Endodermal cell (in vitro differentiated cells): ENCODE data around the gene SELENOO. TPM values are rescaled to one million over a fixed set of nuclear protein-coding genes. Genes with fewer than 3 reads are reported as not detected.
A peak's percentile ranks its signal among the peaks of the same experiment; 100 is the strongest.

ENCODE experiments used
- DNase-seq: peaks from one replicate; pipeline ENCODE4 v3.0.0-alpha.2; 2017
- H3K27ac ChIP-seq: 2 replicates; pipeline ENCODE4 v1.5.1; 2013; ENCODE audit warnings: mild to moderate bottlenecking, low read depth, low read length, moderate library complexity
- H3K27me3 ChIP-seq: 2 replicates; pipeline ENCODE4 v1.6.1; 2013; ENCODE audit warnings: mild to moderate bottlenecking, low read length, moderate library complexity; ENCODE audit not compliant: insufficient read depth, control insufficient read depth, poor library complexity, severe bottlenecking
- H3K36me3 ChIP-seq: 2 replicates; pipeline ENCODE4 v1.7.0; 2013; ENCODE audit warnings: mild to moderate bottlenecking, low read length, moderate library complexity; ENCODE audit not compliant: control insufficient read depth, insufficient read depth
- H3K4me1 ChIP-seq: one replicate; pipeline ENCODE4 v1.7.0; 2013; ENCODE audit warnings: low read length; ENCODE audit not compliant: control insufficient read depth, insufficient read depth
- H3K4me3 ChIP-seq: 2 replicates; pipeline ENCODE4 v1.5.1; 2013; ENCODE audit warnings: mild to moderate bottlenecking, low read length, moderate library complexity
- H3K9ac ChIP-seq: 2 replicates; pipeline ENCODE4 v1.6.1; 2013; ENCODE audit warnings: mild to moderate bottlenecking, low read length, moderate library complexity; ENCODE audit not compliant: poor library complexity, severe bottlenecking; ENCODE audit errors: extremely low read depth
- H3K9me3 ChIP-seq: 2 replicates; pipeline ENCODE4 v1.6.1; 2013; ENCODE audit warnings: mild to moderate bottlenecking, low read length, moderate library complexity; ENCODE audit not compliant: control insufficient read depth
- H3K27ac Mint-ChIP-seq: 2 replicates; pipeline ENCODE4 v1.8.0; 2020; ENCODE audit warnings: mixed read lengths
- H3K27me3 Mint-ChIP-seq: 2 replicates; pipeline ENCODE4 v1.8.0; 2021; ENCODE audit warnings: mild to moderate bottlenecking, mixed read lengths; ENCODE audit not compliant: insufficient read depth
- H3K36me3 Mint-ChIP-seq: 2 replicates; pipeline ENCODE4 v1.8.0; 2020; ENCODE audit warnings: low read depth, mixed read lengths
- H3K4me1 Mint-ChIP-seq: 2 replicates; pipeline ENCODE4 v1.8.0; 2020; ENCODE audit warnings: mixed read lengths
- H3K4me3 Mint-ChIP-seq: 2 replicates; pipeline ENCODE4 v1.8.0; 2020; ENCODE audit warnings: mild to moderate bottlenecking, moderate library complexity, mixed read lengths
- H3K9me3 Mint-ChIP-seq: 2 replicates; pipeline ENCODE4 v1.8.0; 2020; ENCODE audit warnings: mild to moderate bottlenecking, mixed read lengths
- WGBS, 2 experiments: methylation state at CpG; one replicate each; pipeline versions ENCODE4 v1.1.5 to v1.1.7; 2013; ENCODE audit warnings: missing lambda C conversion rate in 2 of 2, mixed read lengths in 1 of 2; ENCODE audit not compliant: insufficient coverage in 1 of 2, insufficient read length in 1 of 2; 5-methylcytosine and 5-hydroxymethylcytosine counted together
- total RNA-seq, 2 donors: library from RNA; stranded (reverse); fragmentation: NEBNext Ultra II Directional in 1 of 2; extraction: Animal tissue kit (Norgen Biotek cat#: 25700) in 1 of 2; gene quantifications; 2 replicates in 1 of 2; 3 replicates in 1 of 2; pipeline ENCODE4 v1.2.1, GENCODE V29; 2021
- TF ChIP-seq, protein P1 (sequence below): fragments of 200-600 bp; sonication (generic); conservative IDR thresholded peaks from 2 replicates; pipeline ENCODE4 v1.5.0; 2021; ENCODE audit warnings: antibody characterized with exemption, mild to moderate bottlenecking

The SELENOO gene
- total RNA-seq, 2 donors from 2014 or later: 22.2 to 22.9 TPM

DNA sequence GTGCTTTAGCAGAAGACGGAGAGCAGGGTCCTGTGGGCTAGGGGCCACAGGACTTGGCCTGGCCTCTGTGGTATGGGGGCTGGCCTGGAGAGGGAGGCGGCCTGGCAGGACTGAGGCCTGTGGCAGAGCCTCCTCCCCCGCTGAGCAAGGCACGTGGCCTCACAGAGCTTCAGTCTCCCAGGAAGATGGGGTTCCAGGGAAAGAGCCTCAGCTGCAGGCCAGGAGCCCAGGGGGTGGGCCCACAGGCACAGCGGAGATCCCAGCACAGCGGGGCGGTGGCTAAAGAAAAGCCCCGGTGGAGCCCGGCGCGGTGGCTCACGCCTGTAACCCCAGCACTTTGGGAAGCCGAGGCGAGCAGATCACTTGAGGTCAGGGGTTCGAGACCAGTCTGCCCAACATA lies 58.5 kb downstream of the SELENOO start:
- H3K4me3 ChIP-seq: no peak overlapping the region
- TF ChIP-seq, protein P1, sequence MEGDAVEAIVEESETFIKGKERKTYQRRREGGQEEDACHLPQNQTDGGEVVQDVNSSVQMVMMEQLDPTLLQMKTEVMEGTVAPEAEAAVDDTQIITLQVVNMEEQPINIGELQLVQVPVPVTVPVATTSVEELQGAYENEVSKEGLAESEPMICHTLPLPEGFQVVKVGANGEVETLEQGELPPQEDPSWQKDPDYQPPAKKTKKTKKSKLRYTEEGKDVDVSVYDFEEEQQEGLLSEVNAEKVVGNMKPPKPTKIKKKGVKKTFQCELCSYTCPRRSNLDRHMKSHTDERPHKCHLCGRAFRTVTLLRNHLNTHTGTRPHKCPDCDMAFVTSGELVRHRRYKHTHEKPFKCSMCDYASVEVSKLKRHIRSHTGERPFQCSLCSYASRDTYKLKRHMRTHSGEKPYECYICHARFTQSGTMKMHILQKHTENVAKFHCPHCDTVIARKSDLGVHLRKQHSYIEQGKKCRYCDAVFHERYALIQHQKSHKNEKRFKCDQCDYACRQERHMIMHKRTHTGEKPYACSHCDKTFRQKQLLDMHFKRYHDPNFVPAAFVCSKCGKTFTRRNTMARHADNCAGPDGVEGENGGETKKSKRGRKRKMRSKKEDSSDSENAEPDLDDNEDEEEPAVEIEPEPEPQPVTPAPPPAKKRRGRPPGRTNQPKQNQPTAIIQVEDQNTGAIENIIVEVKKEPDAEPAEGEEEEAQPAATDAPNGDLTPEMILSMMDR: no peak
- peak overlapping the region; percentile 56 for H3K4me3 Mint-ChIP-seq
- no peak overlapping the region for H3K9ac ChIP-seq
- no peaks in the 10 kb centered on the region for H3K27me3 ChIP-seq
- H3K36me3 Mint-ChIP-seq: peaks cover 12% of the 10 kb centered on the region
- peaks cover 5% of the 10 kb centered on the region for H3K4me1 Mint-ChIP-seq
- H3K36me3 ChIP-seq: peaks cover 10% of the 10 kb centered on the region
- H3K27ac ChIP-seq: no peak overlapping the region
- no peak for DNase-seq
- peaks cover 11% of the 10 kb centered on the region for H3K27me3 Mint-ChIP-seq
- no peaks in the 10 kb centered on the region for H3K4me1 ChIP-seq
- no peaks in the 10 kb centered on the region for H3K9me3 ChIP-seq
- H3K27ac Mint-ChIP-seq: no peak overlapping the region
- no peaks in the 10 kb centered on the region for H3K9me3 Mint-ChIP-seq
- 93 to 100% methylated on average over 3 to 15 of the region's 15 CpGs for WGBS, 2 experiments

DNA sequence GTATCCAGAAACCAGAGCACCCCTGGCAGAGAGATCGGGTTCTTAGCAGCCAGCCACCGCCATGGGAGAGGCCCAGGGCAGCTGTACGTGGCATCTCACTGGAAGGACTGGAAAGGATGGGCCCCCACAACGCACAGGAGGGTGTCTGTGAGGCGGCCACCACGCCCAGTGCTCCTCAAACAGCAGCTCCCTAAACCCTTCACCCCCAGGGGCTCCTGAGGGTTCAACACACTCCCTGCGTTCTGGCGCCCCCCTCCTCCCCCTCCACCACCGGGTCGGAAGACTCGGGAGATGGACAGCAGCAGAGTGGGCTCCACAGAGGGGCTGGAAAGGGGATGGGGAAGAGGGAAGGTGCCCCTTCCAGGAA lies 59.6 kb downstream of the SELENOO start:
- Histone ChIP-seq H3K27me3 (no peaks in the 10 kb centered on the region), H3K36me3 (peaks cover 10% of the 10 kb centered on the region), H3K4me1 (no peaks in the 10 kb centered on the region), H3K4me3 (peak overlapping the region; percentile 77), H3K27ac (no peak overlapping the region), H3K9me3 (no peaks in the 10 kb centered on the region), H3K9ac (peak overlapping the region; percentile 34)
- no peak for DNase-seq
- H3K4me3 Mint-ChIP-seq: peak overlapping the region; percentile 56
- H3K9me3 Mint-ChIP-seq: no peaks in the 10 kb centered on the region
- peaks cover 9% of the 10 kb centered on the region for H3K36me3 Mint-ChIP-seq
- peaks cover 5% of the 10 kb centered on the region for H3K4me1 Mint-ChIP-seq
- WGBS, 2 experiments: 52 to 79% methylated on average over 2 to 9 of the region's 11 CpGs
- no peak overlapping the region for H3K27ac Mint-ChIP-seq
- peaks cover 22% of the 10 kb centered on the region for H3K27me3 Mint-ChIP-seq
- TF ChIP-seq, protein P1: no peak

DNA sequence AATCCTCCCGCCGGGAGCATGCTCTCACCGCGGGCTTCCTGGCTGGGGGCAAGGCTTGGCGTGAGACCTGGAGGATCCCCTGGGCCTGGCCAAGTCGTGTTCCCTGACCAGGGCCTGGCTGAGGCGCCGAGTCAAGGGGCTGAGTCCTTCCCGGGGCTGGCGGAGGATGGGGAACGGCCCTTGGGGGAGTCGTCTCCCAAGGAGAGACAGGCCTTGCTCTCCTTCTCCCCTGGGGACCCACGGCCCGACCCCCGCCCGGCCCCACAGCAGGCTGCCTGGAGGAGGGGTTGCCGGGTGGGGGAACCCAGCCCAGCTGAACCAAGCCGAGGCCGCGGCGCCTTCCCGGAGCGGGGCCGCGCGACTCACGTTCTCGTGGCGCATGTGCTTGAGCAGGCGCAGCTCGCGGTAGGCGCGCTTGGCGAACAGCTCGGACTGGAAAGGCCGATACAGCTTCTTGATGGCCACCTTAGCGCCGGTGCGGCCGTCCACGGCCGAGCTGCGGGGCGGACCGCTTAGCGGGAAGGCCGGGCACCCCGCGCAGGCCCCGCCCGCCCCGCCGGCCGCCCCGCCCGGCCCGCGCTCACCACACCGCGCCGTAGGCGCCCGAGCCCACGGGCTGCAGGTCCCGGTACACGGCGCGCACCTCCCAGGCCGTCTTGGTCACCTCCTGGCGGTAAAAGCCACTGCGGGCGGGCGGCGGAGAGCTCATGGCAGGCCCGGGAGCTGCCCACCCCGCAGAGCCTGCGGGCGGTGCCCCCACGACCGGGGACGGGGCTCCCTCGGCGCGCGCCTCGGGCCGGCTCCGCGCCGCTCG lies 60.2 kb downstream of the SELENOO start:
- H3K27ac ChIP-seq: no peak overlapping the region
- H3K36me3 ChIP-seq: peaks cover 10% of the 10 kb centered on the region
- H3K4me3 ChIP-seq: peak overlapping the region; percentile 77
- Mint-ChIP-seq H3K4me1 (peaks cover 5% of the 10 kb centered on the region), H3K27me3 (peaks cover 27% of the 10 kb centered on the region), H3K36me3 (peaks cover 5% of the 10 kb centered on the region), H3K9me3 (no peaks in the 10 kb centered on the region), H3K27ac (no peak overlapping the region), H3K4me3 (peak overlapping the region; percentile 56)
- H3K9me3 ChIP-seq: no peaks in the 10 kb centered on the region
- no peaks in the 10 kb centered on the region for H3K27me3 ChIP-seq
- TF ChIP-seq, protein P1: no peak
- peak overlapping the region; percentile 34 for H3K9ac ChIP-seq
- WGBS, 2 experiments: 1 to 2% methylated on average over 56 to 92 of the region's 92 CpGs
- DNase-seq: peak; percentile 78
- H3K4me1 ChIP-seq: no peaks in the 10 kb centered on the region
